HG03457 (cell line): Measurements from ENCODE around the gene PLTP.
"Not testable (repeated sequence)": the region's sequence is repeated elsewhere in the genome, so short reads cannot be mapped to it uniquely, and the experiment has no call there.

Experiments
- ATAC-seq: cut with Tn5 transposase; IDR thresholded peaks from one replicate; pipeline ENCODE4 v1.9.1; 2021; ENCODE audit warnings: moderate number of reproducible peaks; ENCODE audit not compliant: unreplicated experiment

The PLTP gene

DNA sequence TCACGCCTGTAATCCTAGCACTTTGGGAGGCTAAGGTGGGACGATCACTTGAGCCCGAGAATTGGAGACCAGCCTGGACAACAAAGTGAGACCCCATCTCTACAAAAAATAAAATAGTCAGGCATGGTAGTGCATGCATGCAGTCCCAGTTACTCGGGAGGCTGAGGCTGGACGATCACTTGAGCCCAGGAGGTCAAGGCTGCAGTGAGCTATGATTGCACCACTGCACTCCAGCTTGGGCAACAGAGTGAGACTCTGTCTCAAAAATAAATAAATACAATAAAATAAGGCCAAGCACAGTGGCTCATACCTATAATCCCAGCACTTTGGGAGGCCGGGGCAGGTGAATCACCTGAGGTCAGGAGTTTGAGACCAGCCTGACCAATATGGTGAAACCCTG, 10.6 kb downstream of the PLTP start:
- not testable (repeated sequence) for ATAC-seq

DNA sequence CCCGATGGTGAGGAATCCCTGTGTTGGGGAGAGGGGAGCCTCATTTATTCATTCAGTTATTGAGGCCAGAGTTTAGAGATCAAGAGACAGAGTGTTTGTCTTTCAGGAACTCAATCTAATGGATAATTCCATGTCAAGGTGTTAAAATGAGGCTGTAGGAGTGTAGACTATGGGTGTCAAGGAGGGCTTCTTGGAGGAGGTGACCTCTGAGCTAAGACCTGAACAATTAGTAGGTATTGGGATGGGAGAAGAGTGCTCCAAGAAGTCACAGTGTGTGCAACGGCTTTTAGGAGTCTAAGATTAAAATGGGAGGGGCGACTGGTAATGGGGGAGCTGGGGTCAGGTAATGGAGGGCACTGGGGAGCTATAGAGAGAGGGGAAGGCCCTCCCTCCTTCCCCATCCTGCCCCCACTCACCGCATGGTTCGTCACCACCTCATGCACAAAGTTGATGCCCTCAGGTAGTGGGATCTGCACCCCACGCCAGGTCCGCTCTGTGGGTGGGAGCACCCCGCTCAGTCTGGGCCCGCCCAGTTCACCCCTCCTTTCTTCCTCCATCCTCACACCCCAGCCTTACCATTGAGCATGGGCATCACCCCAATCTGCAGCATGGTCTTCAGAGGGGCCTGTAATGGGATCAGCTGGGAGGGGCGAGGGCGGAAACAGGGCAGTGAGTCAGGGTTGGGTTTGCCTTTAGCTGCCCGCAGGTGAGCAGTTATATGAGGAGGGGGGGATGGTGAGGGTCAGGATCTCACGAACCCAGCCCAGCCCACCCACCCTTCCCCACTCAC, 12.7 kb downstream of the PLTP start:
- ATAC-seq, result no peak

DNA sequence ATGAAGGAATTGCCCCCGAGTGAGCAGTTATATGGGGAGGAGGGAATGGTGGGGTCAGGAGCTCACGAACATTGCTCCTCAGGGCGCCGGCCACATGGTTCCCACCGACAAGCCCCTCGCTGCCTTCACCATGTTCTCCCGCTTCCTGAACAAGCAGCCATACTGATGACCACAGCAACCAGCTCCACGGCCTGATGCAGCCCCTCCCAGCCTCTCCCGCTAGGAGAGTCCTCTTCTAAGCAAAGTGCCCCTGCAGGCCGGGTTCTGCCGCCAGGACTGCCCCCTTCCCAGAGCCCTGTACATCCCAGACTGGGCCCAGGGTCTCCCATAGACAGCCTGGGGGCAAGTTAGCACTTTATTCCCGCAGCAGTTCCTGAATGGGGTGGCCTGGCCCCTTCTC, 13.7 kb downstream of the PLTP start:
- no peak for ATAC-seq

DNA sequence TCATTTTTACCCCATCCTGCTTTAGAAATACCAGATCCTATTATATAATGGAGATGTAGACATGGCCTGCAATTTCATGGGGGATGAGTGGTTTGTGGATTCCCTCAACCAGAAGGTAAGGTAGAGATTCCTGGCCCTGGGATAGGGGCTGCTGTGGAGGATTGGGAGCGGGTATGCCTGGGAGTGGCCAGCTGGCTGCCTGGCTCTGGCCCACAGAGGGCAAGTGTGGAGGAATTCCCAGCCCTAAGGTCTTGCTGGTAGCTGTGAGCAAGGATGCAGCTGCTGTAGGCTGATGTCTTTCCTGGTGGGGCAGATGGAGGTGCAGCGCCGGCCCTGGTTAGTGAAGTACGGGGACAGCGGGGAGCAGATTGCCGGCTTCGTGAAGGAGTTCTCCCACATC, 14.3 kb downstream of the PLTP start:
- no peak for ATAC-seq

DNA sequence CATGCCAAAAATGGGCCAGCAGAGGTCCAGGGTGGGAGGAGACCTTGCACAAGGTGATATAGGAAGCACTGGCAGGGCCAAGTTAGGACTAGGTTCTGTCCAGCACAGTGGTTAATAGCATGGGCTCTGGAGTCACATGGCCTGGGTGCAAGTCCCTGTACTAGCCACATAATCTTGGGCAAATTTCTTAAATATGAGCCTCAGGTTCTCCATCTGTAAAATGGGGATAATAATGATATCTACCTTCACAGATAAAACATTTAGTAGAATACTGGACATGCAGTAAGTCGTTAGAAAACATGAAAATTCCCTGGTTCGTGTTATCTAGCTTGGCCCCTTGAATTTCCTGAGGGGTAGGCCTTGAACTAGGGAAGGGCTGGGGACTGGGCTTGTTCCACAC, 14.7 kb downstream of the PLTP start:
- no peak for ATAC-seq

DNA sequence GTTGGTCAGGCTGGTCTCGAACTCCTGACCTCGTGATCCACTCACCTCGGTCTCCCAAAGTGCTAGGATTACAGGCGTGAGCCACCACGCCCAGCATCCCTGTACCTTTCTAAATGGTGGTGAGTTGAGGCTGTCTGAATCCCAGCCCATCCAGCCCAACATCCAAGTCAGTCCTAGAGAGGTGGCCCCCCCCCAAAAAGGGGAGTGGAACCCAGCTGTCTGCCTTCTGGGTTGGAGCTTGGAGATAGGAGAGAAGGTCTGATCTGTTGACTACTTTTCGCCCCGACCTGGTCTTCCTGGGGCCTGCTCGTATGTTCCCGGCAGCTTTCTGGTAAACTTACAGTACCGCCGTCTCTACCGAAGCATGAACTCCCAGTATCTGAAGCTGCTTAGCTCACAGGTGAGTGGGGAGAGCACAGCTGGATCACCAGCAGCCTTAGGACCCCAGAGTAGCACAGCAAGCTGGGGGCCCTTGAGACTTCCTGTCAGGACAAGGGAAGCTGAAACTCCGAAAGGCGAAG, 15.3 kb downstream of the PLTP start:
- no peak for ATAC-seq

DNA sequence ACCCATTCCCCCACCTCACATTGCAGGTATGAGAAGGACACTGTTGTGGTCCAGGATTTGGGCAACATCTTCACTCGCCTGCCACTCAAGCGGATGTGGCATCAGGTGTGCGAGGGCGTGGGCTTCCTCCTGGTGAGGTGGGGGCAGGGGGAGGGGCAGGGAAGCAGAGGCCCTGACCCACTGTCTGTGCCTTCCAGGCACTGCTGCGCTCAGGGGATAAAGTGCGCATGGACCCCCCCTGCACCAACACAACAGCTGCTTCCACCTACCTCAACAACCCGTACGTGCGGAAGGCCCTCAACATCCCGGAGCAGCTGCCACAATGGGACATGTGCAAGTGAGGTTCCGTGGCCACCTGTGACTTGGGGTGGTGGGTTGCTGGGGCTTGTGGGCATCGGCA, 17.2 kb downstream of the PLTP start:
- ATAC-seq, result no peak

DNA sequence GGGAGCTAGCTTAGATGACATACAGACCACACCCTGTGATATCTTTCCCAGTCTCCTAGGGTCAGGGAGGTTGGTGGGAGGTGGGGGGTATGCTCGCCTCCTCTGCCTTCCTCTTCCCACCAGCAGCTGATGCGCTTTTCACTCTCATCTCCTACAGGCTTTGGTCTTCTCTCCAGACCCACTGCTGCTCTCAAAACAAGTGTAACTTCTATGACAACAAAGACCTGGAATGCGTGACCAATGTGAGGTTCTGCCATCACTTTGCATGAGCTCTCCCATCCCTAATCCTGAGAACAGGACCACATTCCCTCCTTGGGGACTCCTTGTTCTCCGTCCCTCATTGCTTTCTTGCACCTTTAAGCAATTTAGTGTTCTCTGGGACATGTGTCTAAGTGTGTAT, 18.1 kb downstream of the PLTP start:
- no peak for ATAC-seq

DNA sequence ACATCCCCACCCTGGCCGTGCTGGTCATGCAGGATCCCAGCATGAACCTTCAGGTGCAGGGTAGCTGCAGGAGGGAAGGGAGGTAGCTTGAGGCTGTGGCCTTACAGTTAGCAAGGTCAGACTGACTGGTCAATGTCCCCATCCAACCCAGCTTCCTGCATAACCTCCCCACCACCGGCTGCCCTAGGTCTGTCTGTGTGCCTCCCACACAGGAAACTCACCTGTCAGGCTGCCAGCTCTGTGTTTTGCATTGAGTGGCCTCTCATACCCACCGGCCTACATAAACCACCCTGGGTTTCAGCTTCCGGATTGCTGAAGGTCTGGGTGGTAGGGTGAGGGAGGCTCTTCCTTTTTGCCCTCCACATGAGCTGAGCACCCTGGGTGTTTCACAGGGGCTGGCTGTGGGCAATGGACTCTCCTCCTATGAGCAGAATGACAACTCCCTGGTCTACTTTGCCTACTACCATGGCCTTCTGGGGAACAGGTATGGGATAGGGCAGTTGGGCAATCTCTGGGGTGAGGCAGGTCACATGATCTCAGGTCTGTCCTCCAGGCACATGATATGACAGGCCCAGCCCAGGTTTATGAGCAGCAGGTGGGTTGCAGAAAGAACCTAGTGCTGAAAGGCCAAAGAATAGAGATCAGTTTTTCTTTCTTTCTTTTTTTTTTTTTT, 19.0 kb downstream of the PLTP start:
- ATAC-seq, result no peak

DNA sequence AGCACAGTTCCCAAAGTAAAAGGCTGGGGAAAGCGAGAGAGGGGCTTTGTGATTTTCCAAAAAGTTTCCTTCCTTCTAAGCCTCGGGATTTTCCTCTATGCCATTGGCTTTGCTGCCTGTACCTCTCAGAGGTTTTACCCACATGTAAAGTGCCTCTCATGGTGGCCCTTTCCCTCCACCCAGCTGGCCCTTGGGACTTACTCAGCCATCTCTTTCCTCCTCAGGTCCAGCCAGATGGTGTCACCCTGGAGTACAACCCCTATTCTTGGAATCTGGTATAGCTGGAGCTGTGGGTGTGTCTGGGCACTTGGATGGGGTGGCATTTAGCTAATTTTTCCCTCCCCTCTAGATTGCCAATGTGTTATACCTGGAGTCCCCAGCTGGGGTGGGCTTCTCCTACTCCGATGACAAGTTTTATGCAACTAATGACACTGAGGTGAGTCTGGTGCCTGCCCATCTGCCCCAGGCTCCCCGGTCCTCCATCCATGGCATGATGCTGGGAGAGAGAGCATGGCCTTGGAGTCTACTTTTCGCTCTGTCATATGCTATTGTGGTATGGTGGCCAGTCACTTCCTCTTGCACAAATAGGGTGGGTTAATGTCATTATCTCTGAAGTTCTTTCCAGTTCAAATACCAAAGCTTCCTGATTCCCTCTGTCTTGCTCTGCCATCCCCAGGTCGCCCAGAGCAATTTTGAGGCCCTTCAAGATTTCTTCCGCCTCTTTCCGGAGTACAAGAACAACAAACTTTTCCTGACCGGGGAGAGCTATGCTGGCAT, 19.7 kb downstream of the PLTP start:
- no peak for ATAC-seq

DNA sequence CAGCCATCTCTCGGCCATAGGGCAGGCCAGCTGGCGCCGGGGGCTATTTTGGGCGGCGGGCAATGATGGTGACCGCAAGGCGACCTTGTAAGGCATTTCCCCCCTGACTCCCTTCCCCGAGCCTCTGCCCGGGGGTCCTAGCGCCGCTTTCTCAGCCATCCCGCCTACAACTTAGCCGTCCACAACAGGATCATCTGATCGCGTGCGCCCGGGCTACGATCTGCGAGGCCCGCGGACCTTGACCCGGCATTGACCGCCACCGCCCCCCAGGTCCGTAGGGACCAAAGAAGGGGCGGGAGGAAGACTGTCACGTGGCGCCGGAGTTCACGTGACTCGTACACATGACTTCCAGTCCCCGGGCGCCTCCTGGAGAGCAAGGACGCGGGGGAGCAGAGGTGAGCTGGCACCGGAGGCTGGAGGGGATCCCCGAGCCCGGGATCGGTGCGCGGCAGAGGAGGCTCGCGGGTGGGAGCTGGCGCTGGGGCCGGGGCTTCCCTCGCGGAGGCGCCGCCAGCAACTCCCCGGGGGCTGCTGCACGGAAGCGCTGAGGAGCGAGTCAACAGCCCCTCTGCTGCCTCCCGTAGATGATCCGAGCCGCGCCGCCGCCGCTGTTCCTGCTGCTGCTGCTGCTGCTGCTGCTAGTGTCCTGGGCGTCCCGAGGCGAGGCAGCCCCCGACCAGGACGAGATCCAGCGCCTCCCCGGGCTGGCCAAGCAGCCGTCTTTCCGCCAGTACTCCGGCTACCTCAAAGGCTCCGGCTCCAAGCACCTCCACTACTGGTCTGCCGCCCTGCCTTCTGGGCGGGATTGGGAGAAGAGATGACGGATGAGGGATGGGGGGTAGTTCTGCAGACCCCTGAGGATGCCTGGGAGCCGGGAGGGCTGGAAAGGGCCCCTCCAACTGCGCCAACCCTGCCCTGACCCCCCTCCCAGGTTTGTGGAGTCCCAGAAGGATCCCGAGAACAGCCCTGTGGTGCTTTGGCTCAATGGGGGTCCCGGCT, 20.7 kb downstream of the PLTP start, which contains the start of the genes CTSA and NEURL2:
Gene CTSA, plus strand, starts transcription at position 351 of the 999 bp plus-strand sequence. Its CDS starts 234 bp downstream, at position 585.
Gene NEURL2, minus strand, starts transcription at position 224 of the 999 bp plus-strand sequence. Its CDS starts 217 bp downstream, at position 7.
- ATAC-seq, result peak; percentile 47

DNA sequence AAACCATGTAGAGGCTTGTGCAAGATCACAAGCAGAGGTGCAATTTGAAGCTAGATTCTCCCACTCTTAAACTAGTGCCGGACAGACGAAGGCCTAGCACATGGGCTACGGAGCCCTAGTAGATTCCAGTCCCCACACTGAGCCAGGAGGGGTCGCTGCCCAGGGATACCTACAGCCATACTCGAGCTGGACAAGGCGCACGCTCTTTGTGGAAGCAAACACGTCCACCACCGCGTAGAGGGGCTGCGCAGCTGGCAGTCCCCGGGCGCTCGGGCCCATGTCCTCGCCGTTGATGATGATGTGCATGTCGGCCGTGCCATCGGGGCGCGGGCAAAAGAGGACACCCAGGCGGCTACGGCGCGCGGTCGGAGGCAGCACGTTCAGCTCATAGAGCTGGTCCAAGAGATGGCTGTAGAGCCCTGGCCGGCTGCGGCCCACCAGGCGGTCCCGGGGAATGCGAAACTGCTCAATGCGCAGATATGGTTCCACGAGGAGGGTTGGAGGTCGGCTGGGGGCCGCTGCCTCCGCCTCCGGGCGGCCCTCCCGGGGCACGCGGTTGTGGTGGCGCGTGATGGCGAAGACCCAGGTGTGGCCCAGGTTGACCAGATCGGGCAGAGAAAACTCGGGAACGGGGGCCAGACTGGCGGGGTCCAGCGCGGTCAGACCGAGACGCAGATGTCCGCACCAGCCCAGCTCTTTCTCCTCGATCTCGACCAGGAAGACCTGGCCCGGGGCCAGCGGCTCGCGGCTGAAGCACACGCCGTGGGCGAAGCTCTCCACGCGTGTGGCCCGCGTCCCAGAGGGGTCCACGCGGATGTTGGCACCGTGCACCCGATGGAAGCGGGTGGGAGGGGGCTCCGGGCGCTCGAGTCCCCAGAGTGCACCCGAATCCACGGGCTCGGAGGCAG, 21.6 kb downstream of the PLTP start:
- ATAC-seq, result peak; percentile 20

DNA sequence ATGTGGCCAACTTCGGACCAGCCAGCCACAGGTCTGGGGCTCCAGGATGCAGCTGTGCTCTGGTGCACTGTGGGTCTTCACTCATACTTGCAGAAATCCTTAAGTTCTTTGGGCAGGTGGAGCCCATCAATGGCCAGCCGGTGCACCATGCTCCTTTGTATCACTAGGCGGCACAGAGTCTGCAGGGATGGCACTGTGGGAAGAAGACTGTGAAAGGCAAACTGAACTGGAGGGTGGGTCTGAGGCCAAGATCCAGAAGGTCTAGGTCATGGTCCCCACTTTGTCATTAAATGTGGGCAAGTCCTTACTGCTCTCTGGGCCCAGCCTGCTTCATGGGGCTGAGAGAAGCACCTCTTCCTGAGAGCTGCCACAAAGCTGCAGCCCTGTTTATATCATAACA, 23.3 kb downstream of the PLTP start:
- ATAC-seq, result no peak

DNA sequence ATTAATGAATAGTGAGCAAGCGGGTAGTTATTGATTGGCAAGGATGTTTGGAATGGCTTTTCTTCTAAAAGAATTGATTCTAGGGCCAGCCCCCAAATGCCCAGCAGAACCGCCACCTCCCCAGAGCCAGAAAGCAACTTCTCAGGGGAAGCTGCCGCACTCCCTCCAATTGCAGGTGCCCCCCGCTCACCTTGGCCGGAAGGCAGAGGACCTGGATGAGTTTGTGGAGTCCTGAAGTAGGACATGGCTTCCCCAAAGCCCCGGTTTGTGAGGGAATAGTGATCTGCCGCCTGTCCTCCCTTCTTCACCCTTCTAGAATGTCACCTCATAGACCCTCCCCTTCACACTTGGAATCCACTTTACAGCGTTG, 24.6 kb downstream of the PLTP start, which contains the start of gene SPATA25:
Gene SPATA25, minus strand, starts transcription at position 277 of the 370 bp plus-strand sequence. Its CDS starts 32 bp downstream, at position 245.
- ATAC-seq, result no peak

DNA sequence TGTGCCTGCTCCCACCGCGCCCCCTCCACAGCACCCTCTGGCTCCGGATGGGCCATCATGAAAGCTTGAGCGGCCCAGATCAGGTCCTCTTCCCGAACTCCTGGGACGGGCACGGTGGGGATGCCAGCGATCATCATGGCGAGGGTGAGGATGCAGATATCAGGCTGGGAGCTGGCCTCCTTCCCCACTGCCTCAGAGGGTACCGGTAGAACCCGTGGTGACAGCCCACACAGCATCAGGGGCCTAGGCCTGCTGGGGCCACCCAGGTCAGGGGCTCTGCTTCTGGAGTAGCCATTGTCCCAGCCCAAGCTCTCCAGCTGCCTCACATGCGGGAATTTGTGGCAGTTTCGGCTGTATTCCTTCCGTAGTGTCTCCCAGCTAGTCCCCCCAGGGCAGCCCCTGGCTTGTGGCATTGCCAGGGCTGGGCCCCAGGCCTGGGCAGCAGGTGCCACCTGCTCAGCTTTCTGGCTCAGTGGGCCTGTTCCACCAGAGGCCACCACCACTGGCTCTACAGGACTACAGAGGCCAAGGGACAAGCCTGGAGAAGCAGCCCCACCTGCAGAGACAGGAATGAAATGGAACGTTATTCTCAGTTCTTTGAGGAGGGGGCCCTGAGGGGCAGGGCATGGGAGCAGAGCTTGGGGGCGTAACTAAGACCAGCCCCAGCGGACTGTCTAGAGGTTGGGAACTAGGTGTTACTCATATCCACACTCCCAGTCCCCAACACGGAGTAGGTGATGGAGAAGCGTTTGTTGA, 25.2 kb downstream of the PLTP start:
- ATAC-seq, result no peak

DNA sequence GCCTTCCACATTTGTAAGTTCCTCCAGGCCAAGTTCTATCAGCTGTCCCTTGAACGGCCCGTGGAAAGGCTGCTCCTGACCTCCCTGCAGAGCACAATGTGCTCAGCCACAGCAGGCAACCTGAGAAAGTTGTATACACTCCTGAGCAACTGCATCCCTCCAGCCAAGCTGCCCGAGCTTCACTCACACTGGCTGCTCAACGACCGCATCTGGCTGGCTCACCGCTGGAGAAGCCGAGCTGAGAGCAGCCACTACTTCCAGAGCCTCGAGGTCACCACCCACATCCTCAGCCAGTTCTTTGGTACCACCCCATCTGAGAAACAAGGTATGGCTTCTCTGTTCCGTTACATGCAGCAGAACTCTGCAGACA, 28.9 kb downstream of the PLTP start:
- ATAC-seq, result no peak

DNA sequence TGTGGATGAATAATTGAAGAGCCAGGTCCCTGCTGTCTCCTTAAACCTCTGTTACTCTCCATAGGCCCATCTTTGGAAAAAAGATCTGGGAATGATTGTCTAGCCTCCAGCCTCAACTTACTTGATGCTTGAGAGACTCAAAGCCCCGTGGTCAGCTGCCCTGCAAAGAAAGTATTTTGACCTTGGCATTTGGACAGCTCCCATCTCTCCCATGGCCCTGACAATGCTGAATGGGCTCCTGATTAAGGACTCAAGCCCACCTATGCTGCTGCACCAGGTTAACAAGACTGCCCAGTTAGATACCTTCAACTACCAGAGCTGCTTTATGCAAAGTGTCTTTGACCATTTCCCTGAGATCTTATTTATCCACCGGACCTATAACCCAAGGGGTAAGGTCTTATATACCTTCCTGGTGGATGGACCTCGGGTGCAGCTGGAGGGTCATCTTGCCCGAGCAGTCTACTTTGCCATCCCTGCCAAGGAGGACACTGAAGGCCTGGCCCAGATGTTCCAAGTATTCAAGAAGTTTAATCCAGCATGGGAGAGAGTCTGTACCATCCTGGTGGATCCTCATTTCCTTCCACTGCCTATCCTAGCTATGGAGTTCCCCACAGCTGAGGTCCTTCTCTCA, 29.4 kb downstream of the PLTP start:
- no peak for ATAC-seq
